Heart right ventricle (tissue), 16 donors: ENCODE measurements around the gene BTC. TPM values are rescaled to one million over a fixed set of nuclear protein-coding genes. Genes with fewer than 3 reads are reported as not detected.
"Not testable (repeated sequence)": the region's sequence is repeated elsewhere in the genome, so short reads cannot be mapped to it uniquely, and the experiment has no call there.

Source experiments
- ATAC-seq, 8 donors: fragments of 200-7000 bp; cut with Tn5 transposase; one replicate each; pipeline ENCODE4 v1.9.1; 2020; ENCODE audit warnings: mild to moderate bottlenecking in 8 of 8, moderate library complexity in 8 of 8, moderate number of reproducible peaks in 1 of 8
- DNase-seq, 2 donors: peaks; one replicate each; pipeline ENCODE4 v3.0.0-alpha.2; 2020
- H3K27ac ChIP-seq, 10 donors: fragments of 200-600 bp; sonication (generic) in 2 of 10; one replicate each; pipeline versions ENCODE4 v1.5.0 to v1.8.0; 2020 to 2022; ENCODE audit warnings: mild to moderate bottlenecking in 3 of 10
- H3K27me3 ChIP-seq, 7 donors: fragments of 200-600 bp; one replicate each; pipeline ENCODE4 v1.8.0; 2021 to 2022; ENCODE audit warnings: mild to moderate bottlenecking in 2 of 7
- H3K36me3 ChIP-seq, 9 donors: fragments of 200-600 bp; sonication (generic) in 1 of 9; one replicate each; pipeline versions ENCODE4 v1.5.0 to v1.8.0; 2020 to 2022; ENCODE audit warnings: mild to moderate bottlenecking in 2 of 9
- H3K4me1 ChIP-seq, 9 donors: fragments of 200-600 bp; sonication (generic) in 1 of 9; one replicate each; pipeline versions ENCODE4 v1.5.0 to v1.8.0; 2020 to 2022; ENCODE audit warnings: mild to moderate bottlenecking in 4 of 9
- H3K4me3 ChIP-seq, 10 donors: fragments of 200-600 bp; sonication (generic) in 2 of 10; one replicate each; pipeline versions ENCODE4 v1.5.0 to v1.8.0; 2020 to 2022; ENCODE audit warnings: mild to moderate bottlenecking in 7 of 10, moderate library complexity in 2 of 10
- H3K9me3 ChIP-seq, 11 donors: fragments of 200-600 bp in 10 of 11; sonication (generic) in 2 of 11; one replicate each; pipeline versions ENCODE4 v1.5.0 to v1.8.0; 2013 to 2022; ENCODE audit warnings: mild to moderate bottlenecking in 2 of 11, control low read depth in 1 of 11, moderate library complexity in 1 of 11
- WGBS, 2 donors: extraction: QIAGEN DNeasy Blood & Tissue Kit; methylation state at CpG; one replicate each; pipeline ENCODE4 v1.1.7; 2013; ENCODE audit warnings: inconsistent platforms in 1 of 2; 5-methylcytosine and 5-hydroxymethylcytosine counted together
- intact Hi-C, 10 donors: fragments of 100-400 bp; cut with DNase I; formaldehyde crosslinking; loops; one replicate each; pipeline versions ENCODE4 v1.11.1 to v1.14.2; 2022
- polyA plus RNA-seq, 2 donors: library from polyadenylated mRNA; stranded (reverse); fragments of 200-250 nt; gene quantifications; one replicate each; pipeline ENCODE4 v1.2.3, GENCODE V29; 2013
- total RNA-seq, 10 donors: library from RNA; stranded (reverse); fragmentation: NEBNext Ultra II Directional in 3 of 10; extraction: Animal tissue kit (Norgen Biotek cat#: 25700) in 3 of 10; gene quantifications; one replicate each; pipeline versions ENCODE4 v1.2.1 to v1.2.4, GENCODE V29; 2021 to 2023
- TF ChIP-seq, protein P1 (sequence below), 9 donors: fragments of 200-600 bp; sonication (generic) in 2 of 9; IDR thresholded peaks; one replicate each; pipeline versions ENCODE4 v1.5.0 to v1.8.0; 2021 to 2022; ENCODE audit warnings: antibody characterized with exemption in 9 of 9, mild to moderate bottlenecking in 5 of 9, moderate library complexity in 1 of 9
- donor health status: Arrhythmogenic right ventricular cardiomyopathy.
- donor health status: ischemic (EF 13 %, LVEDD 7.1; RV severe dilation, severe dysfunction).
- donor health status: healthy with polysubstance abuse.
- donor health status: DM: no; HTN: yes; CAD: no.
- donor health status: DM: no; HTN: no; CAD: no.
- donor health status: ischemic (EF 25% LVEDD 6.9; RV normal size, moderate dysfunction).
- donor health status: ischemic (EF 25% LVEDD 5.7; RV mildly dilated, moderate dysfunction).
- donor health status: healthy.
- donor health status: DM: yes; HTN: yes; CAD: no.
- donor health status: Ischemic cardiomyopathy.
- donor health status: ischemic (EF 35%, LVEDD 5.7; RV mildly dilated, moderate dysfunction).
- donor health status: nonischemic (EF 11% LVEDD 7.7; RV severe dilation, severe dysfunction).
- donor health status: DM: yes; HTN: yes; CAD: no.
- donor health status: PGD.
- donor health status: ischemic (EF 29% LVEDD 5.4; RV normal size, mild dysfunction).
- donor health status: nonischemic (EF 23%, LVEDD 6.1; RV moderate dilation, normal function).

The BTC gene
- total and polyA plus RNA-seq, 12 donors: 0.03 to 0.88 (median 0.26) TPM; not detected in 1

DNA sequence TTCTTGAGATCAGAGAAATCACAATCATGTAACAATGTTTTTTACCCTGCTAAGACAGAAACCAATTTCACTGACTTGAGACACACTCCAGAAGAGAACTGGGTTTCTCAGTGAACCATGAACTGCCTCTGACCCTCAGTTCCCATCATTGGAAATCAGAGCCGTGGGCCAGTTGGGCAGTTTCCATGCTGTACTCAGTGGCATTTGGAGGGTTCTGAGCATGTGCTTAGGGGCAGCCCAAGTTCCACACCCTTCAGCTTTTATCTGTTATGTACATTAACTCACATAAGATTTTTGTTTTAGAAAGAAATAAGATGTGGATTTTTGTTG lies 77.9 kb downstream of the BTC start:
- TF ChIP-seq, protein P1, sequence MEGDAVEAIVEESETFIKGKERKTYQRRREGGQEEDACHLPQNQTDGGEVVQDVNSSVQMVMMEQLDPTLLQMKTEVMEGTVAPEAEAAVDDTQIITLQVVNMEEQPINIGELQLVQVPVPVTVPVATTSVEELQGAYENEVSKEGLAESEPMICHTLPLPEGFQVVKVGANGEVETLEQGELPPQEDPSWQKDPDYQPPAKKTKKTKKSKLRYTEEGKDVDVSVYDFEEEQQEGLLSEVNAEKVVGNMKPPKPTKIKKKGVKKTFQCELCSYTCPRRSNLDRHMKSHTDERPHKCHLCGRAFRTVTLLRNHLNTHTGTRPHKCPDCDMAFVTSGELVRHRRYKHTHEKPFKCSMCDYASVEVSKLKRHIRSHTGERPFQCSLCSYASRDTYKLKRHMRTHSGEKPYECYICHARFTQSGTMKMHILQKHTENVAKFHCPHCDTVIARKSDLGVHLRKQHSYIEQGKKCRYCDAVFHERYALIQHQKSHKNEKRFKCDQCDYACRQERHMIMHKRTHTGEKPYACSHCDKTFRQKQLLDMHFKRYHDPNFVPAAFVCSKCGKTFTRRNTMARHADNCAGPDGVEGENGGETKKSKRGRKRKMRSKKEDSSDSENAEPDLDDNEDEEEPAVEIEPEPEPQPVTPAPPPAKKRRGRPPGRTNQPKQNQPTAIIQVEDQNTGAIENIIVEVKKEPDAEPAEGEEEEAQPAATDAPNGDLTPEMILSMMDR (IDR thresholded peaks at IDR 0.05): no peak
- no peaks in the 10 kb centered on the region for H3K4me1 ChIP-seq
- intact Hi-C loops: no loop called here
- no peaks in the 10 kb centered on the region for H3K27me3 ChIP-seq
- ATAC-seq (no peak), DNase-seq (no peak)
- H3K9me3 ChIP-seq: peaks cover 0 to 15% (median 0%) of the 10 kb centered on the region in 11 donors
- WGBS, 2 donors: 53 to 60% methylated on average over 1 of the region's 1 CpG
- no peaks in the 10 kb centered on the region for H3K36me3 ChIP-seq
- no peak overlapping the region for H3K27ac ChIP-seq
- H3K4me3 ChIP-seq: no peak overlapping the region

- ATAC-seq: no peak
- H3K36me3 ChIP-seq: no peaks in the 10 kb centered on the region
- H3K4me1 ChIP-seq: no peaks in the 10 kb centered on the region
- H3K4me3 ChIP-seq: no peak overlapping the region
- intact Hi-C loops: no loop called here
- TF ChIP-seq, protein P1 (IDR thresholded peaks at IDR 0.05): no peak
- H3K9me3 ChIP-seq: peaks cover 0 to 17% (median 0%) of the 10 kb centered on the region in 11 donors
- no peaks in the 10 kb centered on the region for H3K27me3 ChIP-seq
- no peak for DNase-seq
- 59 to 60% methylated on average over 5 of the region's 5 CpGs for WGBS, 2 donors
- H3K27ac ChIP-seq: no peak overlapping the region
These were observed 78.5 kb downstream of the BTC start for GRCh38 chr4:74715706-74716435.

DNA sequence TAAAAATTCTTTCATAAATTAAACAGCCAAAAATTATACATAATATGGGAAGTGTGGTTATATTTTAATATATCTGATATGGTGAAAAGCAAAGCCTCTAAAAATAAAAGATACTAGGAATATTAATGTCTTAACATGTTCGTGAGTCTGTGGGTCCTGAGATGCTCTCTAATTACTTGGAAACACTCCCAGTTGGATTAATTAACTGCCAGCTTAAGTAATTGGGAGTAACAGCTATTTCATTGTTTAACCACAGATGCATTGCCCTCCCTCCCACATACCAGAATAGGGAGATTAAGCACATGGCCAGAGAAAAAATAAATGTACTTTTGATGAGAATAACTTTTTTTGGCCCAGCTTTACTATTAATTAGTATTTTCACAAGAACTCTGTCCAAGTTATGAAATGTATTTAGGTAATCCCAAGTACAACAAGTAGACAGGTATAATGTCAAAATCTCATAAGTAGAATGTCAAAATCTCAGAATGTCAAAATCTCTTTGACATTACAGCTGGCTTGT lies 79.7 kb downstream of the BTC start:
- no peaks in the 10 kb centered on the region for H3K4me1 ChIP-seq
- intact Hi-C loops: no loop called here
- H3K27me3 ChIP-seq: no peaks in the 10 kb centered on the region
- no peak overlapping the region for H3K4me3 ChIP-seq
- WGBS, 2 donors: 32 to 49% methylated on average over 1 of the region's 1 CpG
- H3K9me3 ChIP-seq: peaks cover 0 to 21% (median 0%) of the 10 kb centered on the region in 11 donors
- ATAC-seq: no peak
- DNase-seq: no peak
- no peaks in the 10 kb centered on the region for H3K36me3 ChIP-seq
- no peak overlapping the region for H3K27ac ChIP-seq
- TF ChIP-seq, protein P1 (IDR thresholded peaks at IDR 0.05): no peak

GRCh38 chr4:74708135-74708534 lies 86.2 kb downstream of the BTC start:
- peaks cover 0 to 38% (median 0%) of the 10 kb centered on the region in 11 donors for H3K9me3 ChIP-seq
- DNase-seq, ATAC-seq, H3K4me3 ChIP-seq, H3K27ac ChIP-seq, H3K36me3 ChIP-seq, H3K4me1 ChIP-seq, intact Hi-C loops, H3K27me3 ChIP-seq: not testable (repeated sequence)
- 78 to 91% methylated on average over 3 of the region's 3 CpGs for WGBS, 2 donors

Other genes starting within 250 kb of the BTC start
- 100 to 1,000 TPM in 3 of 10 donors, 10 to 100 TPM in 7; 34.2 to 119 (median 80.9) TPM for gene PARM1, start 138.6 kb upstream of the BTC start, total RNA-seq
- 10 to 100 TPM; 19.7 to 24.3 TPM for gene PARM1, start 138.6 kb upstream of the BTC start, polyA plus RNA-seq